ENCODE data around the gene MED26.

DNA sequence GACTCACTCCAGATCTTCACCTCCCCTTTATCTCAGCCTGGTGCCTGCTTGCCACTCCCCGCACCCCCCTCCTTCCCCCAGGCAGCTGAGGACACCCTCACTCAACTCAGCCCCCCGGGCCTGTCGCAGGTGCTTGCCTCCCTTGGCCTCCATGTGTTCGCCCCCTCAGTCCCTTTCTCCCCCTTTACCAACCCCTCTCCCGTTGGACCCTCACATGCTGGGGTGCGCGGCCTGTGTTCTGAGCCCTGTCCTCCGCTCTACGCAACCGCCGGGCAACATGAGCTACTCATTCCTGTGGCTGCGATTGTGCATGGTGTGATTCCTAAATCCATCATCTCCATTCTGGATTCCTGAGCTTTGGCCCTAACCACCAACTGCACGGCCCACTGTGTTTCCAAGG, 90.9 kb downstream of the MED26 start:
- TF ChIP-seq GTF2F1 (IDR thresholded peaks at IDR 0.05; ENCODE audit: low read depth, low read length) (no peak), RFX5 (IDR thresholded peaks at IDR 0.05; ENCODE audit: low read depth, low read length) (no peak)

All from K562 (cell line).